Measurements from ENCODE around the gene RBPJL. TPM values are rescaled to one million over a fixed set of nuclear protein-coding genes. Genes with fewer than 3 reads are reported as not detected.

The RBPJL gene
- total and polyA plus RNA-seq, 9 donors: 0.17 TPM; not detected in 8

DNA sequence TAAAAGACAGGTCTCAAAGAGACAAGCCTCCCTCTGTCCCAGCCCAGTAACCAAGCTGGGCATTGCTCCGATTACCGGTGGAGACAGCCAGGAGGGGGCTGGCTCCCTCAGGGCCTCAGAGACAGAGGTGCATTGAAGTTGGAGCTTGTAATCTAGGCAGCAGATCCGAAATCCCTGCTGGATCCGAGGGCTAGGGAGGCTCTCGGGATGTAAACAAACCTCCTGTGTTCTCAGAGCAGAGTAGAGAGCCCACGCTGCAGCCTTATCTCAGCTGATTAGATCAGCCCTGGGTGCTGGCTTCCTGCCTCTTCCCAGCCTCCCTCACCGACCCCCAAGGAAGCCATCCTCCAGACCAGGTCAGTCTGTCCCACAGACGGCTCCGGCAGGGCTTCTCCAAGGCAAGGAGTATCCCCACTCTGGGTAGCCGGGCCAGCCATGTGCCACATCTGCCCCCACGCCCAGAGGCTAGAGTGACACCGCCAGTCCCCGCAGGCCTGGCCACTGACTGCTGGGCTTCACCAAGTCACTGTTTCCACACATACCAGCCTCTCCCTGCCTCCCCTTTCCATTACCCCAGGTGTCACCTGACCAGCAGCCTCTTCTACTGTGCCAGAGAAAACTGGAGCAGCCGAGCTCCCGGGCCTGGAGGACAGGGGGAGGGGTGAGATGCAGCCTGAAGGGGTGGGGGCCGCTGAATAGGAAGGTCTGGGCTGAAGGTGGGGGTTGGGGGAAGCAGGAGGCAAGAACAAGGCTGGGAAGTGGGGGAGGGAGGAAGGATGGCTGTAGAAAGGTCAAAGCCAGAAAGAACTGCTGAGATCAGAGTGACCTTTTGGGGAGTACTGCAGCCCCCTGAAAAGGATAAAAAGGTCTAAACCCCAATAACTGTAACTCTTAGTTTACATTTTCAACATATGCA is 35.6 kb downstream of the RBPJL start:
- Histone ChIP-seq H3K9me3 (replicated peaks; ENCODE audit: control insufficient read depth, low read depth, low read length) (no peaks in the 10 kb centered on the region), H3K27ac (ENCODE audit: low read length) (no peak overlapping the region), H3K4me1 (ENCODE audit: control insufficient read depth, insufficient read depth, low read length) (peaks cover 25% of the 10 kb centered on the region), H3K27me3 (ENCODE audit: control insufficient read depth, insufficient read depth, low read length) (no peaks in the 10 kb centered on the region), H3K4me3 (ENCODE audit: low read length) (no peak overlapping the region), H3K36me3 (ENCODE audit: control insufficient read depth, insufficient read depth, low read length) (no peaks in the 10 kb centered on the region)
- DNase-seq: peak; percentile 61
- WGBS (ENCODE audit: insufficient coverage): 27% methylated on average over 14 of the region's 16 CpGs

DNA sequence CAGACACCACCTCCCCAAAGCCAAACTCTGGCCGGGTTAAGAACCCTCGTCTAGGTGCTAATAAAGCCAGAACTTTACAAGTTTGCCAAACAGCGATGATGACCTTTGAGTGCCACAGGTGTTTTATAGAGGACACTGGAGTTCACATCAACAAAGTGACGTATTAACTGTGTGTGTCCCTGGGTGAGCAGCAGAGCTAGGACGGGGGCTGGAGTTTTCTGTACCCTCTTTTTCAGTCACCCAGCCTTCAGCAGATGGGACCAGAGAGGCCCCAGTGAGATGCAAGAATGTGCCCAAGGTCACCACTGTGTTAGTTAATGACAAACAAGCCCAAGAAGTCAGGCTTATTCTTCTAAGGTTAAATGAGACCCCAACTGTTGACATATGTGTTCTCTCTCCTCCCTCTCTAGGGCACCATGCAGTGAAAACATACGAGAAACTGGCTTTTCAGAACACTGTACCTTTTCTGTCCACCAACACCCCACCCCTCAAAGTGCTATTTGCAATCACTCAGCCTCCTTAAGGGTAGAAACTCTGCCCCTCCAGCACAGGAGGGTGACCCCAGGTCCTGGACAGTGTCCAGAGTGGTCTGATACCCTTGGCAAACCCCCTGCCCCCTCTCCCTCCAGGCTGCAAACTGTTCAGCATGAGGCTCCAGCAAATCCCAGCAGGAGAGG is 36.4 kb downstream of the RBPJL start:
- H3K4me3 ChIP-seq (ENCODE audit: low read length): no peak overlapping the region

DNA sequence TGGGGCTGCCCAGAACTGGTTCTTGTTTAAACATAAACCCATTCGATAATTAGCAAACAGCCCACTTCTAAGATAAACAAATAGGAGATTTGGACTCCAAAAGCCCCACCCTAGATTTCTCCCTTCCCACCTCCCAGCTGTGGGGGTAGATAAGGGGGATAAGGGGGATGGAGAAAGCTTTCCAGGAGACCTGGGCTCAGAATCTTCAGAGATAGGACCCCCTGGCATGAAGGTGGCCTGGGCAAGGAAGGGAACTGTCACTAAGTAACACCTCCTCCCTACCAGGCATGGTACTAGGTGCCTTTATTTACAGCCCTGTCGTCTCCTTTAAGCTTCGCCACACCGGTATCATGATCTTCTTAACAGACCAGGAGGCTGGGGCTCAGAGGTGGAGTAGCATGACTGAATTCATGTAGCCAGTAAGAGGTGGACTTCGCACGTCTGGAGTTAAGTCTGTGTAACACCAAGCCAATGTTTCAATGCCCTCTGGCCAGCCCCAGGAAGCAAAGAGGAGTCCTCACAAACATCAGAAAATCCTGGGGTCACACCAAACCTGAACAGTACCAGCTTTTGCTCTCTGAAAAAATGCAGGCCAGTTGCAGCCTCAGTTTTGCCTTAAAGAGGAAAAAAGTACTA is 37.0 kb downstream of the RBPJL start:
- WGBS (ENCODE audit: insufficient coverage): 40% methylated on average over 2 of the region's 6 CpGs
- Histone ChIP-seq H3K27ac (ENCODE audit: low read length) (no peak overlapping the region), H3K4me3 (ENCODE audit: low read length) (no peak overlapping the region), H3K36me3 (ENCODE audit: control insufficient read depth, insufficient read depth, low read length) (no peaks in the 10 kb centered on the region), H3K4me1 (ENCODE audit: control insufficient read depth, insufficient read depth, low read length) (peaks cover 25% of the 10 kb centered on the region), H3K9me3 (replicated peaks; ENCODE audit: control insufficient read depth, low read depth, low read length) (no peaks in the 10 kb centered on the region), H3K27me3 (ENCODE audit: control insufficient read depth, insufficient read depth, low read length) (peaks cover 4% of the 10 kb centered on the region)
- no peak for DNase-seq

More for the DNA sequence above, 36.4 kb downstream of the RBPJL start:
- H3K36me3 ChIP-seq (ENCODE audit: control insufficient read depth, insufficient read depth, low read length): no peaks in the 10 kb centered on the region
- WGBS (ENCODE audit: insufficient coverage): 63% methylated on average over 3 of the region's 6 CpGs
- H3K27me3 ChIP-seq (ENCODE audit: control insufficient read depth, insufficient read depth, low read length): peaks cover 4% of the 10 kb centered on the region
- DNase-seq: no peak
- no peaks in the 10 kb centered on the region for H3K9me3 ChIP-seq (replicated peaks; ENCODE audit: control insufficient read depth, low read depth, low read length)
- peaks cover 27% of the 10 kb centered on the region for H3K4me1 ChIP-seq (ENCODE audit: control insufficient read depth, insufficient read depth, low read length)
- no peak overlapping the region for H3K27ac ChIP-seq (ENCODE audit: low read length)

DNA sequence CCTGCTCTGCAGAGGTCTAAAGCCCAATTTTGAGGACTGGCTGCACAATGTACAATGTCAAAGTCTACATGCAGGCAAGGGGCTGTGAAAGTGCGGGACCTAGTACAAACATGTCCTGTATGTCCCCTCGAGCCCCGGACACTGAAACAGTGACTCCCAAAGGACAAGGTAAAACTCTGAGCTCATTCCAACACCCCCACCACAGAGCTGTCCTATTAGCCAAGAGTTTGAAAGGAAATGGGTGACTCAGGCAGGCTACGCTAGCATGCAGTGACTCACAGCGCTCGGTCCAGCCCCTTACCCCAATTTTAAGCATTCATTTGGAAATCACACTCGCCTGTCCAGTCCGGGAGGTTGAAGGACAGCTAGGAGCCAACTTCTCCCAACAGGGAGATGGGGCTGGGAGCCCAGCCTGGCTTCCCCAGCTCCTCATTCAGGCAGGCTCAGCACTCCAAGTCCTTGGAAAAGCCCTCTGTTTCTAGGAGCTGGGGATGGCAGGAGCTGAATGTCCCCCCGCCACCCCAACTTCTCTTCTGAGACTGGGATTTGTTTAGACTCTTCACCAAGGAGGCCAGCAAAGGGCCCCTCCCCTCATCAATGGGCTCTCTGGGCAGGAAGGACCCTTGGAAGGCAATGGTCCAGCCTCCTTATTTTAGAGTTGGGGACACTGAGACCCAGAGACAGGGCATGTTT is 37.7 kb downstream of the RBPJL start:
- no peaks in the 10 kb centered on the region for H3K9me3 ChIP-seq (replicated peaks; ENCODE audit: control insufficient read depth, low read depth, low read length)
- peaks cover 4% of the 10 kb centered on the region for H3K27me3 ChIP-seq (ENCODE audit: control insufficient read depth, insufficient read depth, low read length)
- no peak overlapping the region for H3K4me3 ChIP-seq (ENCODE audit: low read length)
- no peaks in the 10 kb centered on the region for H3K36me3 ChIP-seq (ENCODE audit: control insufficient read depth, insufficient read depth, low read length)
- no peak for DNase-seq
- peaks cover 25% of the 10 kb centered on the region for H3K4me1 ChIP-seq (ENCODE audit: control insufficient read depth, insufficient read depth, low read length)
- whole genome bisulfite sequencing (ENCODE audit: insufficient coverage): 33% methylated on average over 2 of the region's 9 CpGs
- no peak overlapping the region for H3K27ac ChIP-seq (ENCODE audit: low read length)

GRCh38 chr20:45345104-45345936 is 38.7 kb downstream of the RBPJL start:
- H3K9me3 ChIP-seq (replicated peaks; ENCODE audit: control insufficient read depth, low read depth, low read length): no peaks in the 10 kb centered on the region
- H3K27me3 ChIP-seq (ENCODE audit: control insufficient read depth, insufficient read depth, low read length): peaks cover 4% of the 10 kb centered on the region
- H3K4me3 ChIP-seq (ENCODE audit: low read length): no peak overlapping the region
- 74% methylated on average over 3 of the region's 9 CpGs for WGBS (ENCODE audit: insufficient coverage)
- no peak for DNase-seq
- H3K4me1 ChIP-seq (ENCODE audit: control insufficient read depth, insufficient read depth, low read length): peaks cover 25% of the 10 kb centered on the region
- no peak overlapping the region for H3K27ac ChIP-seq (ENCODE audit: low read length)
- H3K36me3 ChIP-seq (ENCODE audit: control insufficient read depth, insufficient read depth, low read length): no peaks in the 10 kb centered on the region

DNA sequence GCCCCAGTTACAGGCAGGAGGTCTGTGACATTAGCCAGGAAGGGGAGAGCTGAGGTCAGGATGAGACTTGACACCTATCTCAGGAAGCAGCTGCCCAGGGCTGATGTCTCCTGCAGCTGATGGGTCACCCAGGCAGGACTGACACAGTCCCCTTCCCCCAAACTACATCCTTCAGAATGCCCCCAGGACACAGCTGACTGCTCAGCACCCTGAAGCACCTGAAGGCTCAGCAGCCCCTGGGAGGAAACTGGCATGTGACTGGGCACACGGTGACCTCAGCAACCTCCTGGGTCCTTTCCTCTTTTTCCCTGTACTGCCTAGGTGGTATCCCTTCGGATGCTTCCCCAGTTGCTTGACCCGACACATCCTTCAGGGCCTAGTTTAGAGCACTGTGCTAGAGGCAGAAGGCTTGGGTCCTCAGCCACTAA is 39.7 kb downstream of the RBPJL start:
- no peaks in the 10 kb centered on the region for H3K36me3 ChIP-seq (ENCODE audit: control insufficient read depth, insufficient read depth, low read length)
- H3K4me3 ChIP-seq (ENCODE audit: low read length): no peak overlapping the region
- peaks cover 4% of the 10 kb centered on the region for H3K27me3 ChIP-seq (ENCODE audit: control insufficient read depth, insufficient read depth, low read length)
- H3K9me3 ChIP-seq (replicated peaks; ENCODE audit: control insufficient read depth, low read depth, low read length): no peaks in the 10 kb centered on the region
- H3K4me1 ChIP-seq (ENCODE audit: control insufficient read depth, insufficient read depth, low read length): peaks cover 25% of the 10 kb centered on the region
- H3K27ac ChIP-seq (ENCODE audit: low read length): no peak overlapping the region
- DNase-seq: no peak
- WGBS (ENCODE audit: insufficient coverage): 83% methylated on average over 3 of the region's 3 CpGs

- Histone ChIP-seq H3K9me3 (replicated peaks; ENCODE audit: control insufficient read depth, low read depth, low read length) (no peaks in the 10 kb centered on the region), H3K27ac (ENCODE audit: low read length) (no peak overlapping the region), H3K36me3 (ENCODE audit: control insufficient read depth, insufficient read depth, low read length) (no peaks in the 10 kb centered on the region), H3K4me3 (ENCODE audit: low read length) (no peak overlapping the region), H3K4me1 (ENCODE audit: control insufficient read depth, insufficient read depth, low read length) (peaks cover 24% of the 10 kb centered on the region), H3K27me3 (ENCODE audit: control insufficient read depth, insufficient read depth, low read length) (peaks cover 4% of the 10 kb centered on the region)
- DNase-seq: no peak
- WGBS (ENCODE audit: insufficient coverage): 60% methylated on average over 3 of the region's 5 CpGs
These were observed 40.2 kb downstream of the RBPJL start for GRCh38 chr20:45346851-45347250.

DNA sequence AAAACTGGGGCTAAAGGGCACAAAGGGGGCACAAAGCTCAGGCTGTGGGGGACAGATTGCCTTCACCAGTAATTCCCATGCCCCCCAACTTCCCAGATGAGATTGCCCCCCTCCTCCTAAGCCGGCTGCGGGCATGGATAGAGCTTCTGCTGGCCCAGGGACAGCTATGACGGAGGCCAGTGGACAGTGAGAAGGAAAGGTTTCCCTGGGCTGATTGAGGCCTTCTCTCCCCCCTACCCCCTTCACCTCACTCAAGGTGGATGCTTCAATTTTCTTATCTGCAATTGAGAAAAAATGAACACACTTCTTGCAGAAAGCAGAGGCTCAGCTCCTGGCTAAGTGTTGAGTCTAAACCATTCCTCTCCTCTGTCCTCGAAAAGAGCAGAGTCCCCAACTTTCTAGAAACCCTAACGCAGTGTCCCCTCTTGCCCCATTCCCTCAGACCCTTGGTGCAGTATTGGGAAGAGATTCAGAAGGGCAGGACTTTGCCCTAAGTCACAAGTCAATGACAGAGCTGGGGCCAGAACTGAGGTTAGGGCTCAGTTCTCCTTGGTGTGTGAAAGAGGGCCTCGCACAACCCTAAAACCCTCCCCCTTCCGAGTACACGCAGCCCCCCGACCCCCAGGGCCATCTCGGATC is 40.8 kb downstream of the RBPJL start:
- Histone ChIP-seq H3K4me1 (ENCODE audit: control insufficient read depth, insufficient read depth, low read length) (peaks cover 19% of the 10 kb centered on the region), H3K27ac (ENCODE audit: low read length) (peak overlapping the region; percentile 31)

More for the DNA sequence above, 40.8 kb downstream of the RBPJL start:
- H3K9me3 ChIP-seq (replicated peaks; ENCODE audit: control insufficient read depth, low read depth, low read length): no peaks in the 10 kb centered on the region
- H3K4me3 ChIP-seq (ENCODE audit: low read length): peak overlapping the region; percentile 61
- DNase-seq: no peak
- H3K27me3 ChIP-seq (ENCODE audit: control insufficient read depth, insufficient read depth, low read length): peaks cover 4% of the 10 kb centered on the region
- no CpG with 5 or more reads among the region's 10 CpGs for WGBS (ENCODE audit: insufficient coverage)
- no peaks in the 10 kb centered on the region for H3K36me3 ChIP-seq (ENCODE audit: control insufficient read depth, insufficient read depth, low read length)

All from muscle of leg (tissue), 11 donors.